Nephron (organoid): Measurements from ENCODE around the gene SIRT5.

Experiments
- H3K27ac Mint-ChIP-seq, 3 experiments: 2 replicates each; pipeline ENCODE4 v1.8.0; 2020; ENCODE audit warnings: mixed read lengths in 3 of 3, mild to moderate bottlenecking in 2 of 3, moderate library complexity in 1 of 3
- H3K27me3 Mint-ChIP-seq: 2 replicates; pipeline ENCODE4 v1.8.0; 2021; ENCODE audit warnings: low read depth, mild to moderate bottlenecking, moderate library complexity, mixed read lengths
- H3K36me3 Mint-ChIP-seq: 2 replicates; pipeline ENCODE4 v1.8.0; 2020; ENCODE audit warnings: low read depth, mixed read lengths
- H3K4me1 Mint-ChIP-seq: 2 replicates; pipeline ENCODE4 v1.8.0; 2020; ENCODE audit warnings: mixed read lengths
- H3K4me3 Mint-ChIP-seq, 3 experiments: 2 replicates each; pipeline ENCODE4 v1.8.0; 2020; ENCODE audit warnings: mild to moderate bottlenecking in 3 of 3, mixed read lengths in 3 of 3, moderate library complexity in 2 of 3
- H3K9me3 Mint-ChIP-seq: 2 replicates; pipeline ENCODE4 v1.8.0; 2020; ENCODE audit warnings: mixed read lengths
- CTCF ChIP-seq, 3 experiments: fragments of 200-600 bp; sonication (generic); IDR thresholded peaks; one replicate each; pipeline ENCODE4 v1.5.0; 2021; ENCODE audit warnings: antibody characterized with exemption in 3 of 3; ENCODE audit not compliant: unreplicated experiment in 3 of 3

The SIRT5 gene

GRCh38 chr6:13558718-13559117 is 15.7 kb upstream of the SIRT5 start:
- Mint-ChIP-seq H3K4me1 (peaks cover 14% of the 10 kb centered on the region), H3K27ac (no peak overlapping the region), H3K27me3 (no peaks in the 10 kb centered on the region), H3K36me3 (no peaks in the 10 kb centered on the region), H3K4me3 (no peak overlapping the region), H3K9me3 (no peaks in the 10 kb centered on the region)
- TF ChIP-seq CTCF (IDR thresholded peaks at IDR 0.05; ENCODE audit: unreplicated experiment in 3 of 3), result no peak

GRCh38 chr6:13559251-13559650 is 15.2 kb upstream of the SIRT5 start:
- Mint-ChIP-seq H3K36me3 (no peaks in the 10 kb centered on the region), H3K4me1 (peaks cover 14% of the 10 kb centered on the region), H3K9me3 (no peaks in the 10 kb centered on the region), H3K27ac (no peak overlapping the region), H3K27me3 (no peaks in the 10 kb centered on the region), H3K4me3 (no peak overlapping the region)
- TF ChIP-seq CTCF (IDR thresholded peaks at IDR 0.05; ENCODE audit: unreplicated experiment in 3 of 3), result no peak

- peaks cover 9% of the 10 kb centered on the region for H3K4me1 Mint-ChIP-seq
- TF ChIP-seq CTCF (IDR thresholded peaks at IDR 0.05; ENCODE audit: unreplicated experiment in 3 of 3), result no peak
- H3K9me3 Mint-ChIP-seq, result no peaks in the 10 kb centered on the region
- no peak overlapping the region for H3K27ac Mint-ChIP-seq
- no peaks in the 10 kb centered on the region for H3K36me3 Mint-ChIP-seq
- H3K27me3 Mint-ChIP-seq, result peaks cover 4% of the 10 kb centered on the region
- H3K4me3 Mint-ChIP-seq, result no peak overlapping the region
Measured at GRCh38 chr6:13559968-13560650, 14.3 kb upstream of the SIRT5 start.

GRCh38 chr6:13560651-13561044 is 13.8 kb upstream of the SIRT5 start:
- H3K36me3 Mint-ChIP-seq, result no peaks in the 10 kb centered on the region
- TF ChIP-seq CTCF (IDR thresholded peaks at IDR 0.05; ENCODE audit: unreplicated experiment in 3 of 3), result no peak
- H3K4me3 Mint-ChIP-seq, result no peak overlapping the region
- peaks cover 7% of the 10 kb centered on the region for H3K4me1 Mint-ChIP-seq
- peak overlapping the region in 1 of 3 experiments; percentile 73 for H3K27ac Mint-ChIP-seq
- H3K27me3 Mint-ChIP-seq, result peaks cover 4% of the 10 kb centered on the region
- no peaks in the 10 kb centered on the region for H3K9me3 Mint-ChIP-seq

GRCh38 chr6:13561624-13562267 is 12.7 kb upstream of the SIRT5 start:
- Mint-ChIP-seq H3K27me3 (peaks cover 4% of the 10 kb centered on the region), H3K36me3 (no peaks in the 10 kb centered on the region), H3K27ac (no peak overlapping the region), H3K4me1 (peaks cover 7% of the 10 kb centered on the region), H3K9me3 (no peaks in the 10 kb centered on the region), H3K4me3 (no peak overlapping the region)
- TF ChIP-seq CTCF (IDR thresholded peaks at IDR 0.05; ENCODE audit: unreplicated experiment in 3 of 3), result no peak

- no peak overlapping the region for H3K4me3 Mint-ChIP-seq
- peaks cover 4% of the 10 kb centered on the region for H3K27me3 Mint-ChIP-seq
- no peak for TF ChIP-seq CTCF (IDR thresholded peaks at IDR 0.05; ENCODE audit: unreplicated experiment in 3 of 3)
- H3K4me1 Mint-ChIP-seq, result peaks cover 7% of the 10 kb centered on the region
- no peaks in the 10 kb centered on the region for H3K36me3 Mint-ChIP-seq
- no peak overlapping the region for H3K27ac Mint-ChIP-seq
- no peaks in the 10 kb centered on the region for H3K9me3 Mint-ChIP-seq
Measured at GRCh38 chr6:13563009-13563408, 11.4 kb upstream of the SIRT5 start.
